MM.1S (cell line): Measurements from ENCODE around the gene PRKCH.
A peak's percentile ranks its signal among the peaks of the same experiment; 100 is the strongest.

ENCODE experiments used
- EZH2 ChIP-seq: fragments of 300-600 bp; sonication (generic); optimal IDR thresholded peaks from 2 replicates; pipeline ENCODE3; 2017; ENCODE audit warnings: low read depth, mild to moderate bottlenecking, antibody characterized with exemption, low read length, mixed read lengths
- TF ChIP-seq, protein P1 (sequence below): fragments of 300-600 bp; sonication (generic); IDR thresholded peaks from 2 replicates; pipeline ENCODE4 v1.5.1; 2016; ENCODE audit warnings: antibody characterized with exemption, low read length, mixed read lengths

DNA sequence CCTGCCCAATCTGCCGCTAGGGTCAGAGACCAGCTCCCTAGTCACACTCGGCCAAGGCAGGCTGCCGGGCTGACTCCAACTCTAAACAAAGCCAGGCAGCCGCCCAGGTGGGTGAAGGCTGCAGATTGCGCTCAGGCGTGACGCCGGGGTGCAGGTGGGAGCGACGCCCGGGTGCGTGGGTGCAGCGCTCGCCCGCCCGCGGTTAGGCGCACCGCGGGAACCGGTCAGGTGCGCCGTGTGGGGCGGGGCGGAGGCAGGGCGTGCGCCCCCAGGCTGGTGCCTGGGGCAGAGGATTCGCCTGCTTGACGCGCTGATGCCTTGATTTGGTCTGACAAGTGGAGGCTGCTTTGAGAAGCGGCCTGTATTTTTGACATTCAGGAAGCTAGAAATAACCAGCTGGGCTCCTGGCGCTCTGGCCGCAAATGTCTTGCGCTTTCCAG lies 247.2 kb downstream of the PRKCH start:
- TF ChIP-seq, protein P1, sequence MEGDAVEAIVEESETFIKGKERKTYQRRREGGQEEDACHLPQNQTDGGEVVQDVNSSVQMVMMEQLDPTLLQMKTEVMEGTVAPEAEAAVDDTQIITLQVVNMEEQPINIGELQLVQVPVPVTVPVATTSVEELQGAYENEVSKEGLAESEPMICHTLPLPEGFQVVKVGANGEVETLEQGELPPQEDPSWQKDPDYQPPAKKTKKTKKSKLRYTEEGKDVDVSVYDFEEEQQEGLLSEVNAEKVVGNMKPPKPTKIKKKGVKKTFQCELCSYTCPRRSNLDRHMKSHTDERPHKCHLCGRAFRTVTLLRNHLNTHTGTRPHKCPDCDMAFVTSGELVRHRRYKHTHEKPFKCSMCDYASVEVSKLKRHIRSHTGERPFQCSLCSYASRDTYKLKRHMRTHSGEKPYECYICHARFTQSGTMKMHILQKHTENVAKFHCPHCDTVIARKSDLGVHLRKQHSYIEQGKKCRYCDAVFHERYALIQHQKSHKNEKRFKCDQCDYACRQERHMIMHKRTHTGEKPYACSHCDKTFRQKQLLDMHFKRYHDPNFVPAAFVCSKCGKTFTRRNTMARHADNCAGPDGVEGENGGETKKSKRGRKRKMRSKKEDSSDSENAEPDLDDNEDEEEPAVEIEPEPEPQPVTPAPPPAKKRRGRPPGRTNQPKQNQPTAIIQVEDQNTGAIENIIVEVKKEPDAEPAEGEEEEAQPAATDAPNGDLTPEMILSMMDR = peak; percentile 23; the same call in 1 of the 2 replicates
- TF ChIP-seq EZH2 = no peak
